GM12801 (cell line): Measurements from ENCODE around the gene TET2.

Source experiments
- CTCF ChIP-seq: IDR thresholded peaks from one replicate; pipeline ENCODE4 v1.5.1; 2011; ENCODE audit warnings: control low read depth; ENCODE audit not compliant: insufficient read length; ENCODE audit errors: extremely low read depth

TET2 gene

GRCh38 chr4:105145156-105145902, 1.3 kb upstream of the TET2 start:
- no peak for TF ChIP-seq CTCF

- TF ChIP-seq CTCF: no peak
Measured at GRCh38 chr4:105145903-105146275, 787 bp upstream of the TET2 start.

GRCh38 chr4:105147016-105147552, 408 bp downstream of the TET2 start:
- no peak for TF ChIP-seq CTCF

- TF ChIP-seq CTCF: no peak
Measured at GRCh38 chr4:105147553-105148161, 981 bp downstream of the TET2 start.

GRCh38 chr4:105148356-105148755, 1.7 kb downstream of the TET2 start:
- TF ChIP-seq CTCF: no peak

GRCh38 chr4:105148776-105149175, 2.1 kb downstream of the TET2 start:
- no peak for TF ChIP-seq CTCF

GRCh38 chr4:105149771-105150170, 3.1 kb downstream of the TET2 start:
- no peak for TF ChIP-seq CTCF
